Fibroblast of mammary gland (primary cell): ENCODE results near the gene AKR1C8.

Experiments
- DNase-seq: peaks from one replicate; pipeline ENCODE4 v3.0.0-alpha.2; 2010; ENCODE audit warnings: low read depth
- H3K4me3 ChIP-seq: 2 replicates; pipeline ENCODE4 v1.5.1; 2011; ENCODE audit warnings: low read depth, mild to moderate bottlenecking, low read length, moderate library complexity; ENCODE audit not compliant: control insufficient read depth
- CTCF ChIP-seq: conservative IDR thresholded peaks from 2 replicates; pipeline ENCODE4 v1.5.1; 2011; ENCODE audit warnings: low read depth, low read length, inconsistent platforms; ENCODE audit not compliant: control insufficient read depth, insufficient read depth

The AKR1C8 gene

DNA sequence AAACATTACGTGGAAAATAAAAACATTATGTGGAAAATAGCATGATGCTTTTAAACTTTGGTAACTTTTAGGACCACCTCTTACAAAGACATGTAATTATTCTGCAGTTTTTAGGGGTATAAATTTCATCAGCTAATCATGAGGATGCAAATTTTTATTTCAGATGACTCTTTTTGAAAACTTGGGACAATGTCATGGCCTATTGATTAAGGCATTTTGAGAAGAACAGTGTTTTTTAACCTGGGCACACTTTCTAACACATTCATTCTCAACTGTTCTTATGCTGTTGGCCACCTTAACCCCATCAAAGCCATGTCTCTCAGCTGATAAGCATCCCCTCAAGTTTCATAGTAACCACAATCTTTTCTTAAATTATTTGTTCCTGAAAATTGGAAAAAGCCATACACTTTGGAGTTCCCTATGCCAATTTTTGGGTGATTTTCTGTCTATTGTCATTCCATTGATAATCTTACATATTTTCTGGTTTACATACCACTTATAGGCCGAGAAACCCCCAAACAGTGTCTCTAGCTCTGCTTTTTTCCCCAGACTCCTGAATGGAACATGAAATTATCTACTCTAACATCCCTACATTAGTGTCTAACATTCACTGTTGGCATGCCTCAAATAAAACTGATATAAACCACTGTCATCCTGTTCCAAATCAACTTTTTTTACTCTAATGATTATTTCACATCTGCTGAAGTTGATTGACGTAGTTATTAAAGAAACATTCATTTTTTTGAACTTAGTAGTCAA, 76.1 kb downstream of the AKR1C8 start:
- no peak for TF ChIP-seq CTCF
- no peak for DNase-seq
- no peak overlapping the region for H3K4me3 ChIP-seq

GRCh38 chr10:5107860-5108526, 77.0 kb downstream of the AKR1C8 start:
- no peak overlapping the region for H3K4me3 ChIP-seq
- TF ChIP-seq CTCF = no peak
- DNase-seq = no peak

- TF ChIP-seq CTCF = no peak
- no peak for DNase-seq
- H3K4me3 ChIP-seq = no peak overlapping the region
Observed at GRCh38 chr10:5106553-5106952, 78.4 kb downstream of the AKR1C8 start.

DNA sequence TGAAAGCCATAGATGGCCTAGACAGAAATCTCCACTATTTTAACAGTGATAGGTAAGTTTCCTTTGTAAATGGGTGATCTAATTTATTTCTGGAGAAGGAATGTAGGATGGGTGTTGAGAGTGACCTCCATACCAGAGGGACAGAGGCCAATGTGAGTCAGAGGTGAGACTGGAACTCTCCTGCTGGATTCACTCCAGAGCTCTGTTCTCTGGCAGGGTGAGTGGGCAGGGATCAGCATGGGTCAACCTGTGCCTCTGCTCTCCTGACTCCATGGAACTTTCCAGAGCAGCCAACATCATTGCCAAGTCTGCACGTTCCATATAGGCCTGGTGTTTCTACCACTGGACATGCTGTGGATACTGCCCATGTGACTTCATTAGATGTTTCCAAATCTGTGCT, 79.3 kb downstream of the AKR1C8 start:
- TF ChIP-seq CTCF = no peak
- no peak overlapping the region for H3K4me3 ChIP-seq
- peak; percentile 42 for DNase-seq
